DND-41 (cell line): Measurements from ENCODE around the gene PCMTD2.
A peak's percentile ranks its signal among the peaks of the same experiment; 100 is the strongest.

Experiments
- ATAC-seq: fragments of 200-7000 bp; cut with Tn5 transposase; 3 replicates; pipeline ENCODE4 v1.9.1; 2021; ENCODE audit warnings: low read depth; ENCODE audit not compliant: insufficient read depth
- DNase-seq: peaks from one replicate; pipeline ENCODE4 v3.0.0-alpha.2; 2020
- H2AFZ ChIP-seq: 2 replicates; pipeline ENCODE4 v1.6.0; 2012; ENCODE audit warnings: low read depth, low read length
- H3K27ac ChIP-seq: 2 replicates; pipeline ENCODE4 v1.5.1; 2012; ENCODE audit warnings: low read length, inconsistent platforms
- H3K27me3 ChIP-seq: fragments of 200-600 bp; sonication (generic); 2 replicates; pipeline ENCODE4 v1.6.0; 2012; ENCODE audit warnings: low read length, mild to moderate bottlenecking, inconsistent platforms; ENCODE audit not compliant: insufficient read depth, poor library complexity
- H3K36me3 ChIP-seq: 2 replicates; pipeline ENCODE4 v1.5.1; 2012; ENCODE audit warnings: low read length, inconsistent platforms; ENCODE audit not compliant: insufficient read depth
- H3K4me1 ChIP-seq: 2 replicates; pipeline ENCODE4 v1.5.1; 2012; ENCODE audit warnings: mild to moderate bottlenecking, low read length; ENCODE audit not compliant: insufficient read depth
- H3K4me2 ChIP-seq: 2 replicates; pipeline ENCODE4 v1.6.0; 2012; ENCODE audit warnings: mild to moderate bottlenecking, moderate library complexity, low read length, inconsistent platforms; ENCODE audit not compliant: insufficient read depth
- H3K4me3 ChIP-seq, 2 experiments: fragments of 200-600 bp in 1 of 2; shearing (Covaris generic) in 1 of 2; 2 replicates each; pipeline ENCODE4 v1.5.1; 2012 to 2016; ENCODE audit warnings: inconsistent platforms in 2 of 2, low read length in 2 of 2, mild to moderate bottlenecking in 2 of 2, low read depth in 1 of 2, moderate library complexity in 1 of 2
- H3K79me2 ChIP-seq: 2 replicates; pipeline ENCODE4 v1.6.0; 2012; ENCODE audit warnings: low read length, inconsistent platforms; ENCODE audit not compliant: insufficient read depth
- H3K9ac ChIP-seq: 2 replicates; pipeline ENCODE4 v1.6.0; 2012; ENCODE audit warnings: low read depth, mild to moderate bottlenecking, inconsistent platforms, low read length, moderate library complexity
- H3K9me3 ChIP-seq: 2 replicates; pipeline ENCODE4 v1.5.1; 2012; ENCODE audit warnings: low read length, moderate library complexity, mild to moderate bottlenecking, inconsistent platforms; ENCODE audit not compliant: insufficient read depth, severe bottlenecking
- H4K20me1 ChIP-seq: 2 replicates; pipeline ENCODE4 v1.6.0; 2012; ENCODE audit warnings: low read length; ENCODE audit not compliant: insufficient read depth
- EZH2 ChIP-seq: IDR thresholded peaks from 3 replicates; pipeline ENCODE4 v1.6.1; 2012; ENCODE audit warnings: borderline replicate concordance, low read depth, mild to moderate bottlenecking, moderate library complexity, low read length, inconsistent platforms; ENCODE audit not compliant: severe bottlenecking
- TF ChIP-seq, protein P1 (sequence below): IDR thresholded peaks from 2 replicates; pipeline ENCODE4 v1.5.1; 2012; ENCODE audit warnings: borderline replicate concordance, low read length, moderate library complexity, mild to moderate bottlenecking; ENCODE audit not compliant: poor library complexity, severe bottlenecking; ENCODE audit errors: extremely low read depth

Gene PCMTD2

GRCh38 chr20:64222291-64222735 lies 33.2 kb upstream of the PCMTD2 start:
- no peak for TF ChIP-seq EZH2
- TF ChIP-seq, protein P1, sequence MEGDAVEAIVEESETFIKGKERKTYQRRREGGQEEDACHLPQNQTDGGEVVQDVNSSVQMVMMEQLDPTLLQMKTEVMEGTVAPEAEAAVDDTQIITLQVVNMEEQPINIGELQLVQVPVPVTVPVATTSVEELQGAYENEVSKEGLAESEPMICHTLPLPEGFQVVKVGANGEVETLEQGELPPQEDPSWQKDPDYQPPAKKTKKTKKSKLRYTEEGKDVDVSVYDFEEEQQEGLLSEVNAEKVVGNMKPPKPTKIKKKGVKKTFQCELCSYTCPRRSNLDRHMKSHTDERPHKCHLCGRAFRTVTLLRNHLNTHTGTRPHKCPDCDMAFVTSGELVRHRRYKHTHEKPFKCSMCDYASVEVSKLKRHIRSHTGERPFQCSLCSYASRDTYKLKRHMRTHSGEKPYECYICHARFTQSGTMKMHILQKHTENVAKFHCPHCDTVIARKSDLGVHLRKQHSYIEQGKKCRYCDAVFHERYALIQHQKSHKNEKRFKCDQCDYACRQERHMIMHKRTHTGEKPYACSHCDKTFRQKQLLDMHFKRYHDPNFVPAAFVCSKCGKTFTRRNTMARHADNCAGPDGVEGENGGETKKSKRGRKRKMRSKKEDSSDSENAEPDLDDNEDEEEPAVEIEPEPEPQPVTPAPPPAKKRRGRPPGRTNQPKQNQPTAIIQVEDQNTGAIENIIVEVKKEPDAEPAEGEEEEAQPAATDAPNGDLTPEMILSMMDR, result no peak
- H2AFZ ChIP-seq, result no peak overlapping the region
- no peak overlapping the region for H3K4me3 ChIP-seq
- no peaks in the 10 kb centered on the region for H3K36me3 ChIP-seq
- DNase-seq (no peak), ATAC-seq (no peak)
- H3K79me2 ChIP-seq, result no peaks in the 10 kb centered on the region
- no peaks in the 10 kb centered on the region for H3K4me1 ChIP-seq
- no peaks in the 10 kb centered on the region for H3K9me3 ChIP-seq
- peaks cover 12% of the 10 kb centered on the region for H4K20me1 ChIP-seq
- no peak overlapping the region for H3K9ac ChIP-seq
- H3K27me3 ChIP-seq, result no peaks in the 10 kb centered on the region
- H3K27ac ChIP-seq, result no peak overlapping the region
- H3K4me2 ChIP-seq, result no peak overlapping the region

GRCh38 chr20:64222851-64223525 lies 32.6 kb upstream of the PCMTD2 start:
- no peak overlapping the region for H3K4me3 ChIP-seq
- peaks cover 12% of the 10 kb centered on the region for H4K20me1 ChIP-seq
- H3K4me2 ChIP-seq, result no peak overlapping the region
- no peak overlapping the region for H3K9ac ChIP-seq
- no peaks in the 10 kb centered on the region for H3K9me3 ChIP-seq
- no peak for ATAC-seq
- TF ChIP-seq EZH2, result no peak
- TF ChIP-seq, protein P1, result no peak
- no peaks in the 10 kb centered on the region for H3K36me3 ChIP-seq
- no peaks in the 10 kb centered on the region for H3K4me1 ChIP-seq
- H3K27ac ChIP-seq, result no peak overlapping the region
- peaks cover under 1% of the 10 kb centered on the region for H3K27me3 ChIP-seq
- no peak overlapping the region for H2AFZ ChIP-seq
- DNase-seq, result no peak
- H3K79me2 ChIP-seq, result no peaks in the 10 kb centered on the region

GRCh38 chr20:64223526-64224067 lies 32.0 kb upstream of the PCMTD2 start:
- peaks cover 7% of the 10 kb centered on the region for H3K27me3 ChIP-seq
- H3K4me1 ChIP-seq, result no peaks in the 10 kb centered on the region
- no peaks in the 10 kb centered on the region for H3K36me3 ChIP-seq
- peaks cover 12% of the 10 kb centered on the region for H4K20me1 ChIP-seq
- H3K27ac ChIP-seq, result no peak overlapping the region
- H3K9me3 ChIP-seq, result no peaks in the 10 kb centered on the region
- no peak for TF ChIP-seq EZH2
- TF ChIP-seq, protein P1, result peak; percentile 11
- H2AFZ ChIP-seq, result no peak overlapping the region
- no peak for DNase-seq
- H3K4me2 ChIP-seq, result no peak overlapping the region
- H3K79me2 ChIP-seq, result no peaks in the 10 kb centered on the region
- no peak overlapping the region for H3K9ac ChIP-seq
- no peak overlapping the region for H3K4me3 ChIP-seq
- peak; percentile 37; the same call in 1 of the 3 replicates for ATAC-seq
